Natural killer cell (primary cell): ENCODE measurements around the gene GSX2. TPM values are rescaled to one million over a fixed set of nuclear protein-coding genes. Genes with fewer than 3 reads are reported as not detected.
A peak's percentile ranks its signal among the peaks of the same experiment; 100 is the strongest.

Source experiments
- ATAC-seq, 3 donors: fragments of 150-1000 bp in 2 of 3; fragments of 200-7000 bp in 1 of 3; cut with Tn5 transposase; 1 replicate in 1 of 3; 2 replicates in 2 of 3; pipeline ENCODE4 v1.10.0; 2021; ENCODE audit warnings: mild to moderate bottlenecking in 2 of 3, moderate library complexity in 2 of 3
- DNase-seq, 2 donors: peaks; one replicate each; pipeline versions ENCODE4 v3.0.0 to v3.0.0-alpha.2; 2013 to 2021; ENCODE audit warnings: mixed read lengths in 1 of 2
- H3K27ac ChIP-seq: one replicate; pipeline ENCODE4 v1.5.1; 2013; ENCODE audit warnings: mild to moderate bottlenecking, low read length
- H3K27me3 ChIP-seq: one replicate; pipeline ENCODE4 v1.6.1; 2013; ENCODE audit warnings: low read length; ENCODE audit not compliant: control insufficient read depth, insufficient read depth
- H3K36me3 ChIP-seq: one replicate; pipeline ENCODE4 v1.6.1; 2013; ENCODE audit warnings: low read length; ENCODE audit not compliant: control insufficient read depth, insufficient read depth
- H3K4me1 ChIP-seq: one replicate; pipeline ENCODE4 v1.6.1; 2013; ENCODE audit warnings: low read length; ENCODE audit not compliant: control insufficient read depth, insufficient read depth
- H3K4me3 ChIP-seq: one replicate; pipeline ENCODE4 v1.5.1; 2013; ENCODE audit warnings: low read length
- H3K9me3 ChIP-seq: one replicate; pipeline ENCODE4 v1.6.1; 2013; ENCODE audit warnings: low read length; ENCODE audit not compliant: control insufficient read depth, insufficient read depth
- H3K27ac Mint-ChIP-seq, 2 donors: one replicate each; pipeline ENCODE4 v1.8.0; 2022; ENCODE audit warnings: mild to moderate bottlenecking in 2 of 2, mixed read lengths in 2 of 2, moderate library complexity in 1 of 2
- H3K27me3 Mint-ChIP-seq, 2 donors: one replicate each; pipeline ENCODE4 v1.8.0; 2022; ENCODE audit warnings: low read depth in 2 of 2, mixed read lengths in 2 of 2
- H3K36me3 Mint-ChIP-seq: one replicate; pipeline ENCODE4 v1.8.0; 2022; ENCODE audit warnings: mixed read lengths
- H3K4me1 Mint-ChIP-seq, 2 donors: one replicate each; pipeline ENCODE4 v1.8.0; 2022; ENCODE audit warnings: mixed read lengths in 2 of 2
- H3K4me3 Mint-ChIP-seq: one replicate; pipeline ENCODE4 v1.8.0; 2022; ENCODE audit warnings: mild to moderate bottlenecking, moderate library complexity, mixed read lengths
- H3K9me3 Mint-ChIP-seq, 2 donors: one replicate each; pipeline ENCODE4 v1.8.0; 2022; ENCODE audit warnings: mixed read lengths in 2 of 2
- WGBS: methylation state at CpG from one replicate; pipeline ENCODE4 v1.1.7; 2013; ENCODE audit warnings: missing lambda C conversion rate; ENCODE audit not compliant: insufficient coverage; 5-methylcytosine and 5-hydroxymethylcytosine counted together
- intact Hi-C: fragments of 100-400 bp; cut with micrococcal nuclease; formaldehyde crosslinking; loops from one replicate; pipeline ENCODE4 v1.14.2; 2022
- total RNA-seq, 4 donors: library from RNA; stranded (reverse); fragments of 120-200 nt in 1 of 4; gene quantifications; one replicate each; pipeline versions ENCODE4 v1.2.3 to v1.2.4, GENCODE V29; 2013 to 2022
- TF ChIP-seq, protein P1 (sequence below): fragments of 200-600 bp; IDR thresholded peaks from one replicate; pipeline ENCODE4 v1.8.0; 2022; ENCODE audit warnings: antibody characterized with exemption

Gene GSX2
- total RNA-seq, 3 donors from 2014 or later (not counting 1 experiment from before 2014, with no cell fraction given) = not detected

DNA sequence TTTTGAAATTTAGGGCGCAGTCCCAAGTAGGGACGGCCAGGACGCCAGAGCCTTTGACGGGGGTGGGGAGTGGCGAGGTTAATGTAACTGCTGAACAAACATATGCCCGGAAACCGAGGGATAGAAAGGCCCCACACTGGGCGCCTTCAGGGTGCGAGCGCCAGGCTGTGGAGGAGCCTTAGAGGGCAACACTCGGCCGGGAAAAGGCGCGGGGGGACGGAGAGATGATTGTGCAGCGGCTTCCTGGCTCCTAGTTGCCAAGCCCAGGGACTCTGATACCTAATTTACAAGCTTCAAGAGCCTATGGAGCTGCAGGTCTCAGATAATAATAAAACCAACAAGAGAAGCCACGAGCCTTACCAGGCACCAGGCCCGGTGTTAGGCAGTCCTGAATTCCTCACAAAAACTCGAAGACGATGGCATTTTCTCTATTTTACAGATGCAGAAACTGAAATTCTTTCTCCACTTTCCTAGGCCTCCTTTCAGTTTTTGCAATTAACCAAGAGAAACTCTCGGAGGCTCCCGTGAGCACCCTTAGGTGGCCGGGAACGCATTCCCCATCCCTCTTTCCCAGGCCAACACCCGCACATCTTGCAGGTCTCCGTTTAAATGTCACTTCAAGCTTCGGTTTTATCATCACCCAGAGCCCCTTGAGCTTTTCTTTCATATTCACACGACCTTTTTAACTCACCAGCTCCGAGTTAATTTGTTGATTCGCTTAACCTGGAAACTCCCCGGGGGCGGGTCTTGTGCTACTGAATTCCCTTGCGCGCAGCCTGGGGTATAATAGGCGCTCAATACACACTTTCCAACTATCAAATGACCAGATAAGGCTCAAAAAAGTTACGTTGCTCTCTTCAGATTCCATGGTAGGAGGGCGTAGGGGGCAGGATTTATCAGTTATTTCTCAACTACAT is 6.4 kb upstream of the GSX2 start:
- Histone ChIP-seq H3K27me3 (peaks cover 55% of the 10 kb centered on the region), H3K4me1 (peaks cover 20% of the 10 kb centered on the region), H3K27ac (no peak overlapping the region), H3K4me3 (no peak overlapping the region), H3K36me3 (no peaks in the 10 kb centered on the region), H3K9me3 (no peaks in the 10 kb centered on the region)
- peaks cover 19 to 33% of the 10 kb centered on the region in 2 donors for H3K4me1 Mint-ChIP-seq
- intact Hi-C loops = no loop called here
- peaks cover 70% of the 10 kb centered on the region in 2 donors for H3K27me3 Mint-ChIP-seq
- H3K27ac Mint-ChIP-seq = no peak overlapping the region
- ATAC-seq (no peak), DNase-seq (peak in 1 of 2 donors; percentile 61)
- 14% methylated on average over 35 of the region's 37 CpGs for WGBS
- TF ChIP-seq, protein P1, sequence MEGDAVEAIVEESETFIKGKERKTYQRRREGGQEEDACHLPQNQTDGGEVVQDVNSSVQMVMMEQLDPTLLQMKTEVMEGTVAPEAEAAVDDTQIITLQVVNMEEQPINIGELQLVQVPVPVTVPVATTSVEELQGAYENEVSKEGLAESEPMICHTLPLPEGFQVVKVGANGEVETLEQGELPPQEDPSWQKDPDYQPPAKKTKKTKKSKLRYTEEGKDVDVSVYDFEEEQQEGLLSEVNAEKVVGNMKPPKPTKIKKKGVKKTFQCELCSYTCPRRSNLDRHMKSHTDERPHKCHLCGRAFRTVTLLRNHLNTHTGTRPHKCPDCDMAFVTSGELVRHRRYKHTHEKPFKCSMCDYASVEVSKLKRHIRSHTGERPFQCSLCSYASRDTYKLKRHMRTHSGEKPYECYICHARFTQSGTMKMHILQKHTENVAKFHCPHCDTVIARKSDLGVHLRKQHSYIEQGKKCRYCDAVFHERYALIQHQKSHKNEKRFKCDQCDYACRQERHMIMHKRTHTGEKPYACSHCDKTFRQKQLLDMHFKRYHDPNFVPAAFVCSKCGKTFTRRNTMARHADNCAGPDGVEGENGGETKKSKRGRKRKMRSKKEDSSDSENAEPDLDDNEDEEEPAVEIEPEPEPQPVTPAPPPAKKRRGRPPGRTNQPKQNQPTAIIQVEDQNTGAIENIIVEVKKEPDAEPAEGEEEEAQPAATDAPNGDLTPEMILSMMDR = no peak
- peak overlapping the region; percentile 43 for H3K4me3 Mint-ChIP-seq
- H3K36me3 Mint-ChIP-seq = no peaks in the 10 kb centered on the region
- H3K9me3 Mint-ChIP-seq = no peaks in the 10 kb centered on the region

DNA sequence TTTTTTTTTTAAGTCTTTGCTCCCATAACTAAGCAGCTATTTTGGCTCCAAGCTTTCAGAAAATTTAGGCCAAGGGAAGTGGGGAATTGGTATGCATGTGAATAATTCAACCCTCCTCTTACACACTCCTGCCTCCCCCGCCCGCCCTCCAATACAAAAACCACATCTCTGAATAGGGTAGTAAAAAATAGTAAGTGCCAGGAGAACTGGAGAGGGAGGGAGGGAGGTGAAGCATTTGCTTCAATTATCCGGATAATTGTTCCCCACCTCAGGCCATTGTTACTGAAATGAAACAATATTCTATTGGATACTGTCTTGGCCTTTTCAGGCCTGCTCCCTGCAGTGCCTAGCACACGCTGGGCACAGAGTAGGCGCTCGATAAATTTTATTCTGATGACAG is 5.5 kb upstream of the GSX2 start:
- DNase-seq = no peak
- intact Hi-C loops = no loop called here

DNA sequence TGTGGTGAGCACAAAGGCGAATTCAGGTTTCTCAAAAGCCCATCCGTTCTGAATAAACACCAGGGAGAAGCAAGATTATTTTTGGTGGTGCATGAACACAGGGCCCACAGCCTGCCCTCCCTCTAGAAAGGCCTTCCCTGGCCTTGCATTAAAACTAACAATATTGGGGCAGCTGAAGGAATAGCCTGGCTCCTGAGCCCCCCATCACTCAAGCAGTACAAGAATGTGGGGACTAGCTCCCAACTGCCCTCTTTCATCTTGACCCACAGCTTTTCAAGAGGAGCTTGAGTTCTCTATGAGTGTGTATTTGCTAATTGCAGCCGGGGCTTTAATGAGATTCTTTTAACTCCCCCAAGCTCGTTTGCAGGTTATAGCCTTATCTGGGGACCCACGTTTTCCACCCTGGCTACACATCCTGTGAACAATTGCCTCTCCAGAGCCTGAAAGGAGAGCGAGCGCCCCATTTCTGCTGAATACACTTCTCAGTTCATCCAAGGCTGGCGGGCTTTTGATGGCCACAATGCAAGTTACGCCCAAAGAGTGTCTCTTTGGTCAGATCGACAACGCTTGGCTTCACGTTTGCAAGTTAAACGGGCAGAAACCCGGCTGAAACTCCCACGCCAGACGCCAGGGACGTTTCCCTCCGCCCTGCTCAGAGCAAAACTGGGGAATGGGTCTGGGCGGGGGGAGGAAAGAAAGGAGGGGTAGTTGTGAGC is 4.7 kb upstream of the GSX2 start:
- peaks cover 28 to 44% of the 10 kb centered on the region in 2 donors for H3K4me1 Mint-ChIP-seq
- H3K36me3 Mint-ChIP-seq = no peaks in the 10 kb centered on the region
- intact Hi-C loops = no loop called here

More for the DNA sequence above, 5.5 kb upstream of the GSX2 start:
- Mint-ChIP-seq H3K27me3 (peaks cover 75 to 77% of the 10 kb centered on the region in 2 donors), H3K27ac (no peak overlapping the region), H3K4me1 (peaks cover 26 to 42% of the 10 kb centered on the region in 2 donors), H3K9me3 (no peaks in the 10 kb centered on the region), H3K36me3 (no peaks in the 10 kb centered on the region), H3K4me3 (no peak overlapping the region)
- Histone ChIP-seq H3K36me3 (no peaks in the 10 kb centered on the region), H3K27me3 (peaks cover 64% of the 10 kb centered on the region), H3K4me1 (peaks cover 26% of the 10 kb centered on the region), H3K4me3 (no peak overlapping the region), H3K9me3 (no peaks in the 10 kb centered on the region), H3K27ac (no peak overlapping the region)
- no peak for ATAC-seq
- WGBS = 37% methylated on average over 4 of the region's 6 CpGs
- TF ChIP-seq, protein P1 = no peak

More for the DNA sequence above, 4.7 kb upstream of the GSX2 start:
- ATAC-seq = no peak
- Mint-ChIP-seq H3K4me3 (no peak overlapping the region), H3K9me3 (no peaks in the 10 kb centered on the region), H3K27ac (no peak overlapping the region), H3K27me3 (peaks cover 78% of the 10 kb centered on the region in 2 donors)
- Histone ChIP-seq H3K4me1 (peaks cover 34% of the 10 kb centered on the region), H3K9me3 (no peaks in the 10 kb centered on the region), H3K4me3 (no peak overlapping the region), H3K27me3 (peaks cover 70% of the 10 kb centered on the region), H3K27ac (no peak overlapping the region), H3K36me3 (no peaks in the 10 kb centered on the region)
- 23% methylated on average over 19 of the region's 19 CpGs for WGBS
- no peak for DNase-seq
- TF ChIP-seq, protein P1 = no peak
